Measurements from ENCODE around the gene ADARB2.

Gene ADARB2

DNA sequence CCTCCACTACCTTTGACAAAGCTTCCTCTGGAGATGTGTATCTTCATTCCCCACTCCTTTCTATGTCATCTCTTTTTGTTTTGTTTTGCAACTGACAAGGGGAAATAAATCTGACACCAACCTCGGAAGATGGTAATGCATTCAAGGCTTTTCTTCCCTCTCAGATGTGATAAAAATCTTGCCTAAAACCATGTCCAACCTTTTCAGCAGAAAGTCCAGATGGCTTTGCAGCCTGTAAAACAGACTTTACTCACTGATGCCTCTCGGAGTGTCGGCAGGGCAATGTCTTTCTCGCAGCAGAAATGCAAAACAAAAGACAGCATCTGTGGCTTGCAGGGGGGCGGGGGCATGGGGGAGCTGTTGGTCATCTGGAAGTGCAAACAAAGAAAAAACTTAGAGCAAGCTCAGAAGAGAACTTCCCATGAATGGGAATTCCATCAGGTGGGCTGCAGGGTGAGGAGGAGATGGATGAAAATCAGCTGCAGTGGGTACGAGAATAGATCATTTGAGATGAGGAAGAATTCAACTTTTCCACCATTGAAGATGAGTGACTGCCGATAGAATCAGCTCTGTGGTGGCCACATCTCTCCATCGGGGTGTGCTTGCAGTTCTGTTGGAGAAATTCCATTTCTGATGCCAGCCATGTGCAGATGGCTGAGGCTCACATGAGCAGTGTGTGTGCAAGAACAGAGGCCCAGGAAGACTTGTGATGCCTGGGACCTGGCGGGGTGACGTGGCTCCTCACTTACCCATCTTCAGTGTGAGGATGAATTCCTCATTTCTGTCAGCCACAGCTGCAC, 443.5 kb downstream of the ADARB2 start:
- no peak for DNase-seq

DNA sequence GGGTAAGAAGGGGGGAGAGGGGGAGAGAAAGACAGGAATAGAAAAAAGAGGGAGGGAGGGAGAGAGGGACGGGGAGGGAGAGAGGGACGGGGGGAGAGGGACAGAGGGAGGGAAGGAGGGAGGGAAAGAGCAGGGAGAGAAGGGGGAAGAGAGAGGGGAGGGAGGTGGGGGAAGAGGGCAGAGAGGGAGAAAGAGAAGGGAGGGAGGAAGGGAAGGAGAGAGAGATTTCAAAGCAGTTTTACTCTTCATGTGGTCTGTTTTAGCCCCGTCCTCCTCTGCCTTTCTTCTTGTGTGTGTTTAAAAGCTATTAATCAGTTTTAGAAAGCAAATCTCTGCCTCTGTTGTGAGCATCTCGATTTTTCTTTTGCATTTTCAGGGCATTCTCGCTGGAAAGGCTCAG, 444.2 kb downstream of the ADARB2 start:
- DNase-seq: no peak

DNA sequence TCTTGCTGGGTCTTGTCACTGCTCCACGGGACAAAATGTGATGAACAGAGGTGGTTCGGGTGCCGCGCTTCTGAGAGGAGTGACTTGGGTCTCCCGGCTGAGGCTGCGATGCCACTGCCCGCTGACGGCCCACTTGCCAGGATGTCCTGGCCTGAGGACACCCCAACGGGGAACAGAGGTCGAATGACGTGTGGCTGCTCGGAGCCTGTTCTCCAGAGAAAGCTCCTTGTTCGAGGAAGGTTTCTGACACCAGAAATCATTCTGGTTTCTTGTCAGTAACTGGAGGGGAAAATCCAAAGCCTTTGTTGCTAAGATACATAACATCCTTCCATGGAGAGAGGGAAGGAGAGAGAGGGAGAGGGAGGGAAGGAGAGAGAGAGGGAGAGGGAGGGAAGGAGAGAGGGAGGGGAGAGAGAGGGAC, 444.7 kb downstream of the ADARB2 start:
- no peak for DNase-seq

DNA sequence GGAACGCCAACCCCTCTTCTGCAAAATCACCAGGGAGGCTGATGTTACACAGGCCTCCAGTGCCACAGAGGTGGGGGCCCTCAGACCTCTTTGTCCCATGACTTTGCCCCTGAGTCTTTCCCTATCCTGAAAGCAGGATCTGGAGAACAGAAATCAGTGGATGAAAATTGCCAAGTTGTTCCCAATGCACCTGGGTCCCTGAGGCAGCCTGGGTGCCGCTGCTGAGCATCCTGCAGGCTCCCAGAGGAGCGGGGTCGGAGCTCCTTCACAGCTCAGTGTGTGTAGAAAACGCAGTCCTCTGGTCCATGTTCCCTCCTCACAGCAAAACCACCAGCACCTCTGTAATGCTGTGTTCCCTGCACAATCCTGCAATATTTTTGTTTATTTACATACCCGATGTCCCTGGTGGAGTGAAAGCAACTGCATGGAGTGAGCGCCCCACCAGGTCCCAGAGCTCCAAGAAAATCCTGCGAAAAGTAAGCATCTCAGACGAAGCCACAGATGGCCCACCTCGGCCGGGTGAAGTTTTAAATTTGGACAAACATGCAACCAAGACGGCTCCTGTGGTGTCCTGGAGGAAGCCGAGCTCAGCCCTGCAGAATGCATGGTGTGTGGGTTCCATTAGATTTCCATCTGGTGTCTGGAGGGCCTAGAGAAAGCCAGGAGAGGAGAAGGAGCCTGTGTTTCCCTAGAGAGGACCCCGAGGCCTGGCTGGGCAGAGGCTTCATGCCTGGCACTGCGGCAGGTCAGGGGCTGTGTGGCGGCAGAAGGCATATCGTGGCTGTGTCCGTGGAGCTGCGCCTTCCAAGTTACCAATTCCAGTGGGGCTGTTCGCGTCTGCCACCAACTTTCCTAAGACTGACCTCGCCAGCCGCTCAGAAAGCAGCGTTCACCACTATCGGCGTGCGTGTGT, 445.9 kb downstream of the ADARB2 start:
- no peak for DNase-seq

DNA sequence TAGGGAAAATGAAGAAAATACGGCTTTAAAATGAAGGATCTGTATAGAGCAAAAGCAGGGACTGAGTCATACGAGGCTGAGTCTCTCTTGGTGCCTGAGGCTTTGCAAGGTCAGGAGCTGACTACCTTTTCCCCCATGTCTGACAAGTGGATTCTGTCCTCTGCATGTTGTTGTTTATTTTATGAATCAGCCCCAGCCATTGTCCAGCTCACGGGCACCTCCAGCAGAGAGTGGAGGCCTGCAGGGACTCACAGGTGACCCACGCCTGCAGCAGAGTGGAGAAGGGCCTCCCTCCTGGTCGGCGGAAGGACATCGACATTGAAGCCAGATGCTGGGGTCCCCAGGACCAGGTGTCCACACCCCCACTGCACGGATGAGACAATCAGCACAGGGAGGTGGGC, 447.3 kb downstream of the ADARB2 start:
- no peak for DNase-seq

DNA sequence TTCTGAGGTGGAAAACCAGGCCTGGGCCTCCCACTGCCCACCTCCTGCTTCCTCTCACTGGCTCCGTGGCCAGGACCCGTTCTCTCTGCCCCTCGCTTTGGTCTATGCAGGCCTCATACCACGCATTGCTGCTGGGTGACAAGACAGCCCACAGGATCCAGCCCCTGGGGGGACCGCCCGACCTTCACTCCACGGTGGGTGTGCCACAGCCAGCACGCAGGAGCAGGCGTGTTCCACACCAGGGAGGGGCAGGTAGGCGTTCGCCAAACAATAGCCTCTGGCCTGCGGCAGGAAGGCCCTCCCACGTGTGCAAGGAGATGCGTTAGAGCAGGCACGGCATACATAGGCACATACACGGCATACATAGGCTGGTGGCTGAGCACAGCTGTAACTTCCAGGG, 447.7 kb downstream of the ADARB2 start:
- no peak for DNase-seq

DNA sequence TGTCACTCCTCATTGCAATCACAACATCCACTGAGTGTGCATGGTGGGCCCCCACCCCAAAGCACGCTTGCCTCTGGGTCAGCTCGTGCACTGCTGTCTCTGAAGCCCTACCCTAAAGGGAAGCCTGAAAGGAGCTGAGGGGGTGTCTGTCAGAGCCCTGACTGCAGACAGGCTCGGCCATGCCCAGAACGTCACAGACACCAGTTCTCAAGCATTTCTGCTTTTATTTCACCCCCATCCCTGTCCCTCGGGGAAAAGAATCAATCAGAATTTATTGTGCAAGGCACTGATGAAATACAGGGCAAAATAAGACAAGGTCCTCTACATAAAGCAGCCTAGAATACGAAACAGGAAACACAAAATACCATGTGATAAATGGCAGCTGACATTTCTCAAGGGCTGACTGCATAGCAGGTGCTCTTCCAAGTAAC, 449.3 kb downstream of the ADARB2 start:
- no peak for DNase-seq

DNA sequence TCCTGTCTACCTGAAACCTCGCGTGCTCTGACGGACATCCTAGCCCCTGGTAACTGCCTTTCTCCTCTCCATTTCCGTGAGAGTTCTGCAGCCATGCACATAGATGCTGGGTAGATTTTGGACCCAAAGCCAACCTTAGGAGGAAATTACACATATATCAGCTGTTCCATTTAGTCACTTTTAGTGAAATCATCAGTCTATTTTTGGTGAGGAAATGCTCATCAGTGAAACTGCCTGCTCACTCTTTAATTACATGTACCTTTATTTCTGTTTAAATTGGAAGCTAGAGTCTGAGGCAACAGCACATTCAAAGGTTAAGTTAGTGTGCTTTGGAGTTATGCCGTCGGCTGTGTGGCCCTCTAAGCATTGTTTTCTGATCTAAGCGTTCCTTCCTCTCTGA, 449.8 kb downstream of the ADARB2 start:
- no peak for DNase-seq

DNA sequence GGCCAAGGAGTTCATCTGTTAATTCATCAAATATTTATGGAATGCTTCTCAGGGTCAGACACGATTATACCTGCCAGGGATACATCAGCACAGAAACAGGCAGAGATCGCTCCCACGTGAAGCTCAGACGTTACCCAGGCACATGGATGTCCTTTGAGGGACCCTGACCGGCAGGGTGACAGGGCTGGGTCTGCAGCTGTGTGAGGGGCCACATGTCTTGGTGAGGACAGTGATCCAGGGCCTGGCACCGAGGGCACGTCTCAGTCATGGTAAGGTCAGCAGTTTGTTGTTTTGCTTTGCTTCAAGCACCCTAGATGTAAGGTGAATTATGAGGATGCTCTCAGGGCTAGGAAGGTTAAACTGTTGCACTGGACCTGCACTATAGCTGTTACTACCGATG, 453.2 kb downstream of the ADARB2 start:
- DNase-seq: no peak

DNA sequence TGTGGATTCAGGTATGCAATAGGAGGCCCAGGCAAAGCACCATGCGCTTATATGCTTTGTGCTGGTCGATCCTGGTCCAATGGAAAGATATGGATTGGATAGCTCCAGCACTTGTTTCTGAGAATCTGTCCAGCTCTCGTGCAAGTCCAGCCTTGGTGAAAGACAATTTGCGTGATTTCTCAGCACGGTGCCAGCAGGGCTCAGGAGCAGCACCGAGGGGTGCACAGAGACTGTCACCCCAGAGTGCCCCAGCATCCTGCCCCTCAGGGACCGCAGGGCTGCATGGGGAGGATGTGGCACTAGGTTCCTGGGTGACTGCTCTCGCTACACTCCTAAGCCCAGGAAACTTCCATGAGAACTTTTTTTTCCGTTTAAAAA, 455.9 kb downstream of the ADARB2 start:
- DNase-seq: no peak

DNA sequence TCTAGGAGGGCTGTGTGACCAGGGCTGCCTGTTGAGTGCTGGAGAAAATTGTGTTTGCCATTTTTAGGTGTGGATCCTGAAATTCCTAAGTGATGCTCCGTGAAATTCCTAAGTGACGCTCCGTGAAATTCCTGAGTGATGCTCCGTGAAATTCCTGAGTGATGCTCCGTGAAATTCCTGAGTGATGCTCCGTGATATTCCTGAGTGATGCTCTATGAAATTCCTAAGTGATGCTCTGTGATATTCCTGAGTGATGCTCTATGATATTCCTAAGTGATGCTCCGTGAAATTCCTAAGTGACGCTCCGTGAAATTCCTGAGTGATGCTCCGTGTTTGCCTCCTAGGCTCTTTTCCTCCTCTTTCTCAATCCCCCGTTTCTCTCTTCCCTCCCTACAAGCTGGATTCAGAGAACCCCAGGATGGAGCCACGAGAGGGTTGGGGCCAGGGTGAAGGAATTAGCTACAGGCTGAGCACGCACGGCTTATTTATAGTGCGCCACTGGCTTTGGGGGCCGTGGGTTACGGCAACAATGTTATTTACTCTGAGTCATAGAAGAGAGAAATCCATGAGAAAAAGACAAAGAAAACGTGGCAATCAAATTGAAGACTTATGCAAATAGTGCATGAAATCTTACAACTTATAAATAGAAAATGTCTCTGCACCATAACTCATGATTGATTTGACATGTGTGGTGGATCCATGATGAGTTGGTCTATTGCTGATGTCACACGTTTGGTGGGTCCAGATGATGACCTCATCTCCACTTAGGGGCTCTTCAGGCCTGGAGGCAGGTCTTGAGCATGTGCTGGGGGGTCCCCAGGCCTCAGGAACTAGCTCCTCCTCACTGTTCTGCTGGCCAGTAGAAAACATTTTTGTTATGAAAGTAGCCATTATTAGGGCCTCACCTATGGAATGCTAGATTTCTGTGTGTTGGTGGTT, 456.6 kb downstream of the ADARB2 start:
- DNase-seq: no peak

DNA sequence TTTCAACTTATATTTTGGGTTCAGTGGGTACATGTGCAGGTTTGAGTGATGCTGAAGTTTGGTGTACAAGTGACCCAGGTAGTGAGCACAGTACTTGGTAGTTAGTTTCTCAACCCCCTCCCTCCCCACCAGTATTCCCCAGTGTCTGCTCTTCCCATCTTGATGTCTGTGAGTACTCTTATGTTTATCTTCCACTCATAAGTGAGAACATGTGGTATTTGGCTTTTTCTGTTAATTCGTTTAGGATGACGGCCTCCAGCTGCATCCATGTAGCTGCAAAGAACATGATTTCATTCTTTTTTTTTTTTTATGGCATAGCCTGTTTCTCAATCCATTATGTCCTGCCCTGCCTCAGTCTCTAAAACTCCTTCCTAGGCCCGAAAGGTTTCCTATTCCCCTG, 459.0 kb downstream of the ADARB2 start:
- DNase-seq: no peak

DNA sequence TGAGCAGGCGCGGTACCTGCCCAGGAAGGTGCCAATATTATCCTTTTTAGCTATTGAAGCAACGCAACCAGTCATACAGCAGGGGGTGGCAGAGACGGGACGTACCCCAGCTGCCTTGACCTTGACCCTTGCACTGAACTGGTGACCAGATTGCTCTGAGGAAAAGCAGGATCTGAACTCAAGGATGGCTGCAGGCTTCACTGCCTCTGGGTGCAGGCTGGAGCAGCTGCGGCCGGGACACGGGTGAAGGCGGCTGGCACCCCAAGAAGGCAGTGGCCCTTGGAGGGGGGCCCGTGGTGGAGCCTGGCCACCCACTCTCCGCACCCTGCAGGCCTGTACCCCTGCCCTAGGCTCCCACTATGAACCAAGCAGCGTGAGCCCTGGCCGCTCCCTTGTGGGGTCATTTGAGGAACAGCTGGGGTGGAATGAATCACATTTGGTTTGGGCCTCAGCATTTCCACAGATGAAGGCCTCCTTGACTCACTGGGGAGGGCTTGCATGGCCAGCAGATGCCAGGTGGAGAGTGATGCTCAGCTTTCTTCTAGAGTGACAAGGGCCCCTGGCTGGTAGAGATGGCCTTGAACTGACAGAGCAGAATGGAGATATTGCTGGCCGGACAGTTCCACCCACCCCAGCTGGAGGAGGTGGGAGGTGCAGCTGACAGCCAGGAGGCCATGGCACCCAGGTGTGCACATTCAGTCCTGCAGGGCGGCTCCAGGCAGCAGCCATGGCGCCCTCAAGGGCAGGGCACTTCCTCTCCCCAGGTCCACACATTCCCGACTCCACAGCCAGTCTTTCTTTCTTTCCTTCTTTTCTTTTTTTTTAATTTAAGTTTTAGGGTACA, 462.4 kb downstream of the ADARB2 start:
- no peak for DNase-seq

DNA sequence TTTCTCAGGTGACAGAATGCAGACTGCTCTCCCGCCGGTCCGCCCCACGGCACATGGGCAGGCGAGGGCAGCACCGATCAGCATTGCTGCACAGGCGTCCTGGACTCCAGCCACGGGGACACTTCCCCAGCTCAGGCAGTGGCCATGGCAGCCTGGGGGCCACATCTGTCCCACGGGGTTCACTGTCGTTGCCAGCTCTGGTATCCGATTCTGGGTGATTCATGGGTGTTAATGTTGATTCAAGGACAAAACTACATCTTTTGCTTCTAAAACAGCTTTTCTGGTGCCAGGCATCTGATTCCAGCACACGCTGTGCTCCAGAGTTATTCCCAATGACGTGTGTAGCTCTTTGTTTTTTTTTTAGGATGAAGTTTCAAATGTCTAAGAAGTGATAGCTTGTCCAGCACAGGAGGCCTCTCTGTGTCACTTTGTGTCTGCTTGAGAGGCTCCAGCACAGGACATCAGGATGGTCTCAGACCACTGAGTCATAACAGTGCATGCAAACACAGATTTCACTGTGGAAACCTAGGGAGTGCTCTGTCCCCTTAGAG, 463.1 kb downstream of the ADARB2 start:
- DNase-seq: no peak

DNA sequence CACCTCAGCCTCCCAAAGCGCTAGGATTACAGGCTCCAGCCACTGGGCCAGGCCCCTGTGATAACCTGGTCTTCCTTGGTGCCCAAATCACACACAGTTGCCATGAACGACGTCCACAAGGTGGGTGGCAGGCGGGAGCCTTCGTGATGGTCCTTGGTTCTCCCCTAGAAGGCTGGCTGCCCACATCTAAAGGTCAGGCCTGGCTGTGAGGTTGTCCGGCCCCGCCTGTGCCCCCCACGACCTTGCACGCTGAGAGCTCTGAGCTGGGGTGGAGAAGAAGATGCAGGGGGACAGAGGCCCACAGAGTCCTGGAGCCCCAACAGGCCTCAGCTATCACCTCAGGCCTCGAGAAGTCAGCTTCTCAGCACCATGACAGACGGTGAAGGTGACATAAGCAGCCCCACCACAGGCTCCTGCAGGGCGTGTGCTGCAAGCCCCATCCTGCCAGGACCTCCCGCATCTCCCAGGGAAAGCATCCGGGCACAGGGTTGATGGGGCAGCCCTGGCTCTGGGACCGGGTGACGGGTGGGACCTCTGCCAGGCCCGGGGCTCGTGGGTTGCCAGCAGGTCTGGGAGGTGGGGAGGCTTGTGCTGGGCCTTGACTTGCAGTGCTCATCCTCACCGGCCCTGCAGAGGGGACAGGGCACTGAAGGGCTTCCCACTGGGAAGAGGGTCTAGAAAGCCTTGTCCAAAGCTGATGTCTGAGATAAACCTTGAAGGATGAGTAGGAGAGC, 463.8 kb downstream of the ADARB2 start:
- no peak for DNase-seq

DNA sequence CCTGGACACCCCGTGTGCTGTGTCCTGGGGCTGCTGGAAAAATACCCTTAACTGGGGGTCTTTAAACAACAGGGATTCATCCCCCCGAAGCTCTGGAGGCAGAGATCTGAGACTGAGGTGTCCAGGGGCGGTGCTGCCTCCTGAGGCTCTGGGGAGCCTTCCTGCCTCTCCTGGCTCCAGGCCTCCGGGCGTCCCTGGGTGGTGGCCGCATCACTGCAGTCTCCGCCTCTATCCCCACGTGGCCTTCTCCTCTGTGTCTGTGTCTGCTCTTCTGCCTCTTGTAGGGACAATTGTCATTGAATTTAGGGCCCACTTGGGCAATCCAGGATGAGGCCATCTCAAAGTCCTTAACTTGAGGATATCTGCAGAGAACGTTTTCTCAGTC, 464.6 kb downstream of the ADARB2 start:
- no peak for DNase-seq

DNA sequence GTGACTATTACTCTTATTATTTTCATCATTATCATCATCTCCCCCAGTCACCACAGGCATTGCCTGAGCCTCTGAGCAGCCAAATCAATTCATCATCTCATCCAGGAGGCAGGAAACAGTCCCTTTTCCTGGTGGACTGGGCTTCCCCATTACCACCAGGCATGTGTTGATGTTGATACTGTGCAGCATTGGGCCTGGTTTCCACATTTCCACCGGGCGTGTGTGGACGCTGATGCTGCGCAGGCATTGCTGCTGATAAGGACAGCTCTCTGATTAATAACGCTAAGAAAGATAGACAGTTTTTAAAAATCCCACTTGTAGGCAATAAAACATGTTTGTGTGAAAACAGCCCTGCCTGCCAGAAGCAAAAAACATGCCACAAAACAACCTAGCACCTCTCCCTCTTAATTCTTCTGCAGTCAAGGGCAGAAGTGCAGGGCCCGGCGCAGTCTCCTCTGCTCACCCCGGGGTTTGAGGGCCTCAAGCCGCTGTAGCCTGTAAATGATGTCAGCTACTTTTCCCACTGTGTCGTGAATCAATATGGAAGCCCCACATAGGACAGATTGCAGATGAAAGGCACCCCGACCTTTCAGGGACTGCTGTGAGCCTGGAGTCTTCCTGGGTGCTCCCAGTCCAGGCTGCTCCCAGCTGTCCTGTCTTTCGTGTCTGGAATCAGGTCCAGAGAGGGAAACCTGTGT, 465.1 kb downstream of the ADARB2 start:
- no peak for DNase-seq

DNA sequence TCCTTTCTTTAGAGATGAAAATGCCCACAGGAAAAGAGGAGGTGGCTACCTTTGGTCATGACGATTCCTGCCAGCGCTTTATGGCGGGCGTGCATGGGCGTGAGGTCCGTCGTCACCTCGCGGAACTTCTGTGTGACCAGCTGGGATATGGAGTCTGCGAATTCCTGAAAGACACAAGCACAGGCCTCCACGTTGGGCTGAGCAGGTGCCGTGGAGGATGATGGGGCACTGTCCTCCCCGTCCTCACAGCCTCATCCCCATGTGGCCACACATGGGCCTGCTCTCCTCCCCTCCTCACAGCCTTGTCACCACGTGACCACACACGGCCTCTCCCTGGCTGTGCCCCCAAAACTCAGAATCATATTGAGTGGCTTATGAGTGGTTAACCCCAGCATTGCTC, 466.4 kb downstream of the ADARB2 start:
- DNase-seq: no peak

DNA sequence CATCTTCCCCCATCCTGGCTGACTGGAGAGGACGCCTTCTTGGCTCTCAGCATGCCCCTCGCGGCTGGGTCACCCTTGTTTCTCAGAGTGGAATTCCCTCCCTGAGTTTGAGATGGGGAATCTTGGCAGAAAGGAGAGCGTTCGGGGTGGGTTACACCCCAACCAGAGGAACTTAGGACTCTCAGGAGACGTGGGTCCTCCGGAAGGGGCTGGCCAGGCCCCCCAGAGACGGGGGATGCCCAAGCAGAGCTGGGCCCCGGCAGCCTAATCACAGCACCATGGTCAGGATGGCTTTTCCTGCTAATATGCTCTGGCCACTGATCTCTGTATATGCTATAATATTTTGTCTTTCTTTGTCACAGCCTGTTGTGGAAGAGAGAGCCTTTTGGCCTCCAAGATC, 466.8 kb downstream of the ADARB2 start:
- no peak for DNase-seq

DNA sequence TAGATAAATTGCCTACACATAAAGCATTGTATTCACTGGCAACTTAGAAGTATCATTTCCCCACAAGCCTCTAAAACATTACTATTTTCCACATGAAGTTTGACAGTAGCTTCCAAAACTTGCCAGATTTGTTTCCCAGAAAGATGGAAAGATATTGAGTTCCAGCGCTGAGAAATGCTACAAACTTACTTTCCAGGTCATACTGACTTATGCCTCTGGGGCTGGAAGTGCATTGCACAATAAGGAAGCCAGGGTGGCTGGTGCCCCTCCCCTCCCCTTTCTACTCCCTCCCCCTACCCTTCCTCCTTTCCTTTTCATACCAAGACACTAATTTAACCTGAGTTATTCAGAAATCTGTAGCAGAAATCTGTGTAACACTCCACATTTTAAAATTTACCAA, 468.5 kb downstream of the ADARB2 start:
- DNase-seq: no peak
